ENCODE results near the gene DSE. TPM values are rescaled to one million over a fixed set of nuclear protein-coding genes. Genes with fewer than 3 reads are reported as not detected.
"Not testable (repeated sequence)": the region's sequence is repeated elsewhere in the genome, so short reads cannot be mapped to it uniquely, and the experiment has no call there.

The DSE gene
- total RNA-seq, 1 experiment from 2014 or later: 43.3 TPM

- CTCF ChIA-PET: no interaction called here
- Histone ChIP-seq H3K27ac (no peak overlapping the region), H3K9me2 (ENCODE audit: insufficient read depth) (no peaks in the 10 kb centered on the region), H3K79me2 (ENCODE audit: low read depth) (no peaks in the 10 kb centered on the region), H3K9me3 (ENCODE audit: insufficient read depth, low read depth) (no peaks in the 10 kb centered on the region), H4K20me1 (ENCODE audit: insufficient read depth) (no peaks in the 10 kb centered on the region), H3K4me2 (no peak overlapping the region), H3K27me3 (ENCODE audit: insufficient read depth, low read depth) (no peaks in the 10 kb centered on the region), H3F3A (ENCODE audit: insufficient read depth, low read depth) (no peaks in the 10 kb centered on the region), H2AFZ (no peak overlapping the region), H3K36me3 (ENCODE audit: low read depth) (no peaks in the 10 kb centered on the region), H3K4me3 (no peak overlapping the region), H3K4me1 (replicated peaks; ENCODE audit: insufficient read depth) (no peaks in the 10 kb centered on the region)
- no TSS peak for BruUV-seq (replicated peaks)
- no peak for DNase-seq
- intact Hi-C loops (cut with micrococcal nuclease; ENCODE audit: unreplicated experiment): no loop called here
- TF ChIP-seq EZH2 (IDR thresholded peaks at IDR 0.05; ENCODE audit: low read depth): no peak
- TF ChIP-seq, protein P1, sequence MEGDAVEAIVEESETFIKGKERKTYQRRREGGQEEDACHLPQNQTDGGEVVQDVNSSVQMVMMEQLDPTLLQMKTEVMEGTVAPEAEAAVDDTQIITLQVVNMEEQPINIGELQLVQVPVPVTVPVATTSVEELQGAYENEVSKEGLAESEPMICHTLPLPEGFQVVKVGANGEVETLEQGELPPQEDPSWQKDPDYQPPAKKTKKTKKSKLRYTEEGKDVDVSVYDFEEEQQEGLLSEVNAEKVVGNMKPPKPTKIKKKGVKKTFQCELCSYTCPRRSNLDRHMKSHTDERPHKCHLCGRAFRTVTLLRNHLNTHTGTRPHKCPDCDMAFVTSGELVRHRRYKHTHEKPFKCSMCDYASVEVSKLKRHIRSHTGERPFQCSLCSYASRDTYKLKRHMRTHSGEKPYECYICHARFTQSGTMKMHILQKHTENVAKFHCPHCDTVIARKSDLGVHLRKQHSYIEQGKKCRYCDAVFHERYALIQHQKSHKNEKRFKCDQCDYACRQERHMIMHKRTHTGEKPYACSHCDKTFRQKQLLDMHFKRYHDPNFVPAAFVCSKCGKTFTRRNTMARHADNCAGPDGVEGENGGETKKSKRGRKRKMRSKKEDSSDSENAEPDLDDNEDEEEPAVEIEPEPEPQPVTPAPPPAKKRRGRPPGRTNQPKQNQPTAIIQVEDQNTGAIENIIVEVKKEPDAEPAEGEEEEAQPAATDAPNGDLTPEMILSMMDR (conservative IDR thresholded peaks at IDR 0.05): no peak
- POLR2A ChIA-PET (ENCODE audit: unreplicated experiment): interaction anchor here (0.6 kb wide), 1 partner anchor 173 kb away, joined by 4 read pairs; the partner anchor contains the start of gene CALHM5
These were observed 31.8 kb upstream of the DSE start for GRCh38 chr6:116338943-116339342.

GRCh38 chr6:116340625-116341024, 30.1 kb upstream of the DSE start:
- H2AFZ ChIP-seq; H3K4me3 ChIP-seq; H3K79me2 ChIP-seq (ENCODE audit: low read depth); H3K27ac ChIP-seq; POLR2A ChIA-PET (ENCODE audit: unreplicated experiment); H3K9me2 ChIP-seq (ENCODE audit: insufficient read depth); H3K36me3 ChIP-seq (ENCODE audit: low read depth); H3K9me3 ChIP-seq (ENCODE audit: insufficient read depth, low read depth); H4K20me1 ChIP-seq (ENCODE audit: insufficient read depth); BruUV-seq (replicated peaks); H3K27me3 ChIP-seq (ENCODE audit: insufficient read depth, low read depth); H3K4me1 ChIP-seq (replicated peaks; ENCODE audit: insufficient read depth); H3F3A ChIP-seq (ENCODE audit: insufficient read depth, low read depth); H3K4me2 ChIP-seq; intact Hi-C loops (cut with micrococcal nuclease; ENCODE audit: unreplicated experiment); CTCF ChIA-PET; DNase-seq: not testable (repeated sequence)

GRCh38 chr6:116349216-116349615, 21.5 kb upstream of the DSE start:
- no peak overlapping the region for H3K4me3 ChIP-seq
- no peaks in the 10 kb centered on the region for H3K36me3 ChIP-seq (ENCODE audit: low read depth)
- BruUV-seq (replicated peaks): no TSS peak
- no peaks in the 10 kb centered on the region for H3K9me2 ChIP-seq (ENCODE audit: insufficient read depth)
- ChIA-PET CTCF (no interaction called here), POLR2A (ENCODE audit: unreplicated experiment) (interaction anchor here (0.6 kb wide), 1 partner anchor 12 kb away, joined by 5 read pairs; no protein-coding TSS in a partner anchor)
- TF ChIP-seq, protein P1 (conservative IDR thresholded peaks at IDR 0.05): no peak
- no peak for TF ChIP-seq EZH2 (IDR thresholded peaks at IDR 0.05; ENCODE audit: low read depth)
- H2AFZ ChIP-seq: no peak overlapping the region
- H3K27me3 ChIP-seq (ENCODE audit: insufficient read depth, low read depth): no peaks in the 10 kb centered on the region
- H3K27ac ChIP-seq: no peak overlapping the region
- H3K4me2 ChIP-seq: no peak overlapping the region
- intact Hi-C loops (cut with micrococcal nuclease; ENCODE audit: unreplicated experiment): no loop called here
- H4K20me1 ChIP-seq (ENCODE audit: insufficient read depth): no peaks in the 10 kb centered on the region
- no peaks in the 10 kb centered on the region for H3F3A ChIP-seq (ENCODE audit: insufficient read depth, low read depth)
- no peaks in the 10 kb centered on the region for H3K4me1 ChIP-seq (replicated peaks; ENCODE audit: insufficient read depth)
- no peaks in the 10 kb centered on the region for H3K9me3 ChIP-seq (ENCODE audit: insufficient read depth, low read depth)
- DNase-seq: no peak
- no peaks in the 10 kb centered on the region for H3K79me2 ChIP-seq (ENCODE audit: low read depth)

GRCh38 chr6:116351101-116351500, 19.6 kb upstream of the DSE start:
- Histone ChIP-seq H3K4me1 (replicated peaks; ENCODE audit: insufficient read depth) (no peaks in the 10 kb centered on the region), H3K27me3 (ENCODE audit: insufficient read depth, low read depth) (no peaks in the 10 kb centered on the region), H3K4me3 (no peak overlapping the region), H2AFZ (no peak overlapping the region), H3K36me3 (ENCODE audit: low read depth) (no peaks in the 10 kb centered on the region), H3K27ac (no peak overlapping the region), H4K20me1 (ENCODE audit: insufficient read depth) (no peaks in the 10 kb centered on the region), H3K79me2 (ENCODE audit: low read depth) (no peaks in the 10 kb centered on the region), H3F3A (ENCODE audit: insufficient read depth, low read depth) (no peaks in the 10 kb centered on the region), H3K9me3 (ENCODE audit: insufficient read depth, low read depth) (no peaks in the 10 kb centered on the region), H3K4me2 (no peak overlapping the region), H3K9me2 (ENCODE audit: insufficient read depth) (no peaks in the 10 kb centered on the region)
- intact Hi-C loops (cut with micrococcal nuclease; ENCODE audit: unreplicated experiment): no loop called here
- no peak for DNase-seq
- ChIA-PET POLR2A (ENCODE audit: unreplicated experiment) (interaction anchor here (0.6 kb wide), 1 partner anchor 169 kb away, joined by 8 read pairs; no protein-coding TSS in a partner anchor), CTCF (no interaction called here)
- no peak for TF ChIP-seq EZH2 (IDR thresholded peaks at IDR 0.05; ENCODE audit: low read depth)
- TF ChIP-seq, protein P1 (conservative IDR thresholded peaks at IDR 0.05): no peak
- no TSS peak for BruUV-seq (replicated peaks)

Data from PC-9 (cell line).